SJSA1 (cell line): ENCODE results near the gene IFNL1. TPM values are rescaled to one million over a fixed set of nuclear protein-coding genes. Genes with fewer than 3 reads are reported as not detected.

Source experiments
- DNase-seq, 2 experiments: peaks; one replicate each; pipeline ENCODE4 v3.0.0-alpha.2; 2015 to 2020; ENCODE audit warnings: low spot score in 2 of 2, low read depth in 1 of 2
- H3K27ac ChIP-seq: fragments of 250-450 bp; sonication (Bioruptor Pico); 2 replicates; pipeline ENCODE4 v1.5.1; 2020; ENCODE audit warnings: mild to moderate bottlenecking, moderate library complexity
- H3K27me3 ChIP-seq: fragments of 250-450 bp; sonication (Bioruptor Pico); replicated peaks from 2 replicates; pipeline ENCODE4 v1.5.1; 2020; ENCODE audit warnings: mild to moderate bottlenecking, moderate library complexity
- H3K36me3 ChIP-seq: fragments of 250-450 bp; sonication (Bioruptor Pico); 2 replicates; pipeline ENCODE4 v1.5.1; 2020; ENCODE audit warnings: mild to moderate bottlenecking
- H3K4me1 ChIP-seq: fragments of 250-450 bp; sonication (Bioruptor Pico); replicated peaks from 2 replicates; pipeline ENCODE4 v1.6.1; 2021; ENCODE audit warnings: mild to moderate bottlenecking
- H3K4me3 ChIP-seq: fragments of 250-450 bp; sonication (Bioruptor Pico); 2 replicates; pipeline ENCODE4 v1.5.1; 2020; ENCODE audit warnings: mild to moderate bottlenecking
- H3K9me3 ChIP-seq: fragments of 250-450 bp; sonication (Bioruptor Pico); replicated peaks from 2 replicates; pipeline ENCODE4 v1.5.1; 2020; ENCODE audit warnings: mild to moderate bottlenecking
- total RNA-seq: library from RNA; depleted of rRNA; stranded (reverse); fragments of >200 nt; shearing (Covaris generic); gene quantifications from 2 replicates; pipeline ENCODE4 v1.2.3, GENCODE V29; 2014

The IFNL1 gene
- total RNA-seq, 1 experiment from 2014 or later = not detected

- Histone ChIP-seq H3K27me3 (peaks cover 18% of the 10 kb centered on the region), H3K4me3 (no peak overlapping the region), H3K27ac (no peak overlapping the region), H3K4me1 (no peaks in the 10 kb centered on the region), H3K9me3 (no peaks in the 10 kb centered on the region), H3K36me3 (no peaks in the 10 kb centered on the region)
- DNase-seq = no peak
Measured at GRCh38 chr19:39293394-39293793, 2.8 kb upstream of the IFNL1 start.

- Histone ChIP-seq H3K9me3 (no peaks in the 10 kb centered on the region), H3K4me3 (no peak overlapping the region), H3K27ac (no peak overlapping the region), H3K27me3 (peaks cover 31% of the 10 kb centered on the region), H3K36me3 (no peaks in the 10 kb centered on the region), H3K4me1 (no peaks in the 10 kb centered on the region)
- DNase-seq = no peak
Measured at GRCh38 chr19:39296906-39297305, 699 bp downstream of the IFNL1 start.

- Histone ChIP-seq H3K4me1 (no peaks in the 10 kb centered on the region), H3K36me3 (no peaks in the 10 kb centered on the region), H3K27me3 (peaks cover 34% of the 10 kb centered on the region), H3K9me3 (no peaks in the 10 kb centered on the region), H3K27ac (no peak overlapping the region), H3K4me3 (no peak overlapping the region)
- no peak for DNase-seq
Measured at GRCh38 chr19:39297931-39298634, 1.9 kb downstream of the IFNL1 start.

- Histone ChIP-seq H3K4me3 (no peak overlapping the region), H3K4me1 (no peaks in the 10 kb centered on the region), H3K27ac (no peak overlapping the region), H3K36me3 (no peaks in the 10 kb centered on the region), H3K9me3 (no peaks in the 10 kb centered on the region), H3K27me3 (peaks cover 31% of the 10 kb centered on the region)
- no peak for DNase-seq
Measured at GRCh38 chr19:39299404-39299803, 3.2 kb downstream of the IFNL1 start.

GRCh38 chr19:39299832-39300231 lies 3.6 kb downstream of the IFNL1 start:
- no peak overlapping the region for H3K27ac ChIP-seq
- H3K27me3 ChIP-seq = peaks cover 33% of the 10 kb centered on the region
- no peaks in the 10 kb centered on the region for H3K4me1 ChIP-seq
- no peaks in the 10 kb centered on the region for H3K36me3 ChIP-seq
- DNase-seq = no peak
- H3K4me3 ChIP-seq = no peak overlapping the region
- H3K9me3 ChIP-seq = no peaks in the 10 kb centered on the region

GRCh38 chr19:39301021-39301420 lies 4.8 kb downstream of the IFNL1 start:
- no peaks in the 10 kb centered on the region for H3K9me3 ChIP-seq
- no peak overlapping the region for H3K27ac ChIP-seq
- H3K4me3 ChIP-seq = no peak overlapping the region
- H3K4me1 ChIP-seq = no peaks in the 10 kb centered on the region
- no peak for DNase-seq
- no peaks in the 10 kb centered on the region for H3K36me3 ChIP-seq
- peaks cover 44% of the 10 kb centered on the region for H3K27me3 ChIP-seq

- Histone ChIP-seq H3K4me1 (no peaks in the 10 kb centered on the region), H3K4me3 (no peak overlapping the region), H3K36me3 (no peaks in the 10 kb centered on the region), H3K27me3 (peaks cover 46% of the 10 kb centered on the region), H3K27ac (no peak overlapping the region), H3K9me3 (no peaks in the 10 kb centered on the region)
- DNase-seq = no peak
Measured at GRCh38 chr19:39301562-39301961, 5.4 kb downstream of the IFNL1 start.

- H3K4me1 ChIP-seq = peaks cover 6% of the 10 kb centered on the region
- DNase-seq = no peak
- no peaks in the 10 kb centered on the region for H3K9me3 ChIP-seq
- H3K36me3 ChIP-seq = no peaks in the 10 kb centered on the region
- no peak overlapping the region for H3K4me3 ChIP-seq
- H3K27me3 ChIP-seq = peaks cover 61% of the 10 kb centered on the region
- no peak overlapping the region for H3K27ac ChIP-seq
Measured at GRCh38 chr19:39303373-39304184, 7.4 kb downstream of the IFNL1 start.

- peaks cover 6% of the 10 kb centered on the region for H3K4me1 ChIP-seq
- DNase-seq = no peak
- H3K36me3 ChIP-seq = no peaks in the 10 kb centered on the region
- no peak overlapping the region for H3K4me3 ChIP-seq
- H3K27me3 ChIP-seq = peaks cover 66% of the 10 kb centered on the region
- H3K27ac ChIP-seq = no peak overlapping the region
- no peaks in the 10 kb centered on the region for H3K9me3 ChIP-seq
Measured at GRCh38 chr19:39304185-39304513, 7.9 kb downstream of the IFNL1 start.

GRCh38 chr19:39304701-39305571 lies 8.7 kb downstream of the IFNL1 start:
- peaks cover 6% of the 10 kb centered on the region for H3K4me1 ChIP-seq
- no peaks in the 10 kb centered on the region for H3K9me3 ChIP-seq
- peaks cover 66% of the 10 kb centered on the region for H3K27me3 ChIP-seq
- H3K4me3 ChIP-seq = no peak overlapping the region
- H3K36me3 ChIP-seq = no peaks in the 10 kb centered on the region
- DNase-seq = no peak
- no peak overlapping the region for H3K27ac ChIP-seq

GRCh38 chr19:39306075-39306474 lies 9.9 kb downstream of the IFNL1 start:
- no peak for DNase-seq
- Histone ChIP-seq H3K27me3 (peaks cover 63% of the 10 kb centered on the region), H3K27ac (no peak overlapping the region), H3K4me1 (peaks cover 6% of the 10 kb centered on the region), H3K4me3 (no peak overlapping the region), H3K36me3 (no peaks in the 10 kb centered on the region), H3K9me3 (no peaks in the 10 kb centered on the region)

GRCh38 chr19:39307046-39307821 lies 11.0 kb downstream of the IFNL1 start:
- H3K9me3 ChIP-seq = no peaks in the 10 kb centered on the region
- peaks cover 6% of the 10 kb centered on the region for H3K4me1 ChIP-seq
- H3K27me3 ChIP-seq = peaks cover 52% of the 10 kb centered on the region
- H3K4me3 ChIP-seq = no peak overlapping the region
- no peaks in the 10 kb centered on the region for H3K36me3 ChIP-seq
- H3K27ac ChIP-seq = no peak overlapping the region
- DNase-seq = no peak

GRCh38 chr19:39307822-39308530 lies 11.8 kb downstream of the IFNL1 start:
- H3K27ac ChIP-seq = no peak overlapping the region
- H3K4me3 ChIP-seq = no peak overlapping the region
- peaks cover 48% of the 10 kb centered on the region for H3K27me3 ChIP-seq
- no peaks in the 10 kb centered on the region for H3K9me3 ChIP-seq
- peaks cover 6% of the 10 kb centered on the region for H3K4me1 ChIP-seq
- no peaks in the 10 kb centered on the region for H3K36me3 ChIP-seq
- no peak for DNase-seq
